ENCODE data around the gene PTBP1.
A peak's percentile ranks its signal among the peaks of the same experiment; 100 is the strongest.
"Not testable (repeated sequence)": the region's sequence is repeated elsewhere in the genome, so short reads cannot be mapped to it uniquely, and the experiment has no call there.

Gene PTBP1

DNA sequence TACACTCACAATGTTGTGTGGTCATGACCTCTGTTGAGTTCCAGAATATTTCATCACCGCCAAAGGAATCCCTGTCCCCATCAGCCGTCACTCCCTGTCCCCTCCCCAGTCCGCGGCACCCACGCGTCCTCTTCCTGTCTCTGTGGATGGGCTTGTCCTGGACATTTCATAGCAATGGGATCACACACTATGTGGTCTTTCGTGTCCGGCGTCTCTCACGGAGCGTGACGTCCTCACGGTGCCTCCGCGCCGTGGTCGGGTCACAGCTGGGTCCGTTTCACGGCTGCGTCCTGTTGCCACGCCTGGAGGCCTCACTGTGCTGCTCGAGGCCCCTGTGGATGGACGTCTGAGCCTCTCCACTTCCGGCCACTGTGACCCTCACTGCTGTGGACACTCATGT, 37.0 kb downstream of the PTBP1 start:
- DNase-seq, result no peak

DNA sequence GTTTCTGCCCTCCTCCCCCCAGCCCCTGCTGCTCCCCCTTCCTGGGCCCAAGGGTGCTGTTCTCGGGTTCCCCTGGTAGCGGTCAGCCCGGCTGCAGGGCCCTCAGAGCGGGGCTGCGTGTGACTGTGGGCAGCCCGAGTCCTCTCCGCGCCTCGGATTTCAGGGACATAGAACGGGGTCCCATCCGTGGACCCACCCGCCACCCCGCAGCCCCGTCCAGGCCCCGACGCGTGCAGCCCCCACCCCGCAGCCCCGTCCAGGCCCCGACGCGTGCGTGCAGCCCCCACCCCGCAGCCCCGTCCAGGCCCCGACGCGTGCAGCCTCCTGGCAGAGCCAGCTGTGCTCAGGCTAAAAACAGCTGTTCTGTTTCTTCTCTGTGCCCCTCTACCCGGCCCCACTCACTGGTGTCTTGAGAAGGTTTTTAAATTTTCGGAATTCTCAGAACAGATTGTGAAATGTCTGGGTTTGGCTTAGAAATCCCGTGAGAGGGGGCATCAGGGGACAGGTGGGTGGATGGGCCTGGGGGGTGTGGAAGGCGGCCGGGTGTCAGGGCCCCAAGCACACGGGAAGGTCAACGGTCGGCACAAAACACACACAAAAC, 38.1 kb downstream of the PTBP1 start:
- DNase-seq, result no peak

DNA sequence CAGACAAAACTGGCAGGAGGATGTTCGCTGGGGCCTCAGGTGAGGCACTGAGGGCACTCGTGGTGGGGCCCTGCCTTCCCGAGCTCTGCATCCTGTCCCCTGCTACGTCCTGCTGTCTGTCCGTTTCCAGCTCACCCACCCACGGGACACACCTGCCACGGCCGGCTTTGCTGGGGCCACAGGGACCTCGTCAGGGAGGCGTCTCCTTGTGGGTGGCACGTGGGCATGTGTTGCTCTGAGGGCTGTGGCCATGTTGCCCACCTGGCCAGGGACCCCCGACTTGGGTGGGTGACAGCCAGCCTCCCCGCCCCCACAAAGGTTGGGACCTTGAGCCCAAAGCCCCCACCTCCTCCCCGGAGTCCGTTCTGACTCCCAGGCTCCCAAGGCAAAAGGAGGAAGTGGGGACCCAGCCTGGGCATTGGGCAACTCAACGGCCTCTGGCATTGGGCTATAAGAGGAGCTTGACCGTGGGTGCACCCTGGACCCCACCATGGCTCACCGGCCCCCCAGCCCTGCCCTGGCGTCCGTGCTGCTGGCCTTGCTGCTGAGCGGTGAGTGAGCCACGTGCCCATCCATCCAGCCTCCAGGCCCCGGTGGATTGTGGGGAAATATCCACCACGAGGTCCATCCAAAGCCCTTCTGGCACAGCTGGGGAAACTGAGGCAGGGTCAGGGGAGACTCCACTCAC, 43.4 kb downstream of the PTBP1 start, which contains the start of gene PRTN3:
TSS of gene PRTN3 (plus strand) at position 481 of the 688 bp plus-strand sequence. CDS start at position 491, 10 bp downstream.
- DNase-seq, result no peak

DNA sequence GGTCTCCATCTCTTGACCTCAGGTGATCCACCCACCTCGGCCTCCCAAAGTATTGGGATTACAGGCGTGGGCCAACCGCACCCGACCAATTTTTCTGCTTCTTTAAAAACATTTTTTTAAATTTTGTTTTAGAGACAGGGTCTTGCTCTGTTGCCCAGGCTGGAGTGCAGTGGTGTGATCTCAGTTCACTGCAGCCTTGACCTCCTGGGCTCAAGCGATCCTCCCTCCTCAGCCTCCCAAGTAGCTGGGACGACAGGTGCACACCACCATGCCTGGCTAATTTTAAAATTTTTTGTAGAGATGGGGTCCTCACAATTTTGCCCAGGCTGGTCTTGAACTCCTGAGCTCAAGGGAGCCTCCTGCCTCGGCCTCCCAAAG, 45.5 kb downstream of the PTBP1 start:
- DNase-seq, result not testable (repeated sequence)

DNA sequence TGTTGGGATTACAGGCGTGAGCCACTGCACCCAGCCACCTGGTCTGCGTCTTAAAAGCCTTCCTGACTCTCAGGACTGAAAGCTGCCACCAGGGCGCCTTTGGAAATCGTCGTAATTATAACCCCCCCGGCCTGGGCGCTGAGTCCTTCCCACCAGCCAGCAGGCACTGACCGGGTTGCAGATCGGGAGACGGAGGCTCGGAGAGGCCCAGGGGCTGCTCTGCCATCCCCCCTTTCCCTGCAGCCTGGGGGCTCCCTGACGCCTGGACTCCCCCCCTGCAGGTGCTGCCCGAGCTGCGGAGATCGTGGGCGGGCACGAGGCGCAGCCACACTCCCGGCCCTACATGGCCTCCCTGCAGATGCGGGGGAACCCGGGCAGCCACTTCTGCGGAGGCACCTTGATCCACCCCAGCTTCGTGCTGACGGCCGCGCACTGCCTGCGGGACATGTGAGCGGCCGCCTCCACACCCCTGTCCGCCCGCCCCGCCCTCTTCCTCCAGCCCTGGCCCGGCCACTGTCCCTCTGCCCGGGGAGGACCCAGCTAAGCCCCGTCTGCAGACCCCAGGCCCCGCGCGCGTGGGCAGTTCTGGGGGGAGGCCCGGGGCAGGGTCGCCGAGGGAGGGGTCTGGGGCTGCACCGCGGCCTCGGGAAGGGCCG, 46.1 kb downstream of the PTBP1 start:
- no peak for DNase-seq

DNA sequence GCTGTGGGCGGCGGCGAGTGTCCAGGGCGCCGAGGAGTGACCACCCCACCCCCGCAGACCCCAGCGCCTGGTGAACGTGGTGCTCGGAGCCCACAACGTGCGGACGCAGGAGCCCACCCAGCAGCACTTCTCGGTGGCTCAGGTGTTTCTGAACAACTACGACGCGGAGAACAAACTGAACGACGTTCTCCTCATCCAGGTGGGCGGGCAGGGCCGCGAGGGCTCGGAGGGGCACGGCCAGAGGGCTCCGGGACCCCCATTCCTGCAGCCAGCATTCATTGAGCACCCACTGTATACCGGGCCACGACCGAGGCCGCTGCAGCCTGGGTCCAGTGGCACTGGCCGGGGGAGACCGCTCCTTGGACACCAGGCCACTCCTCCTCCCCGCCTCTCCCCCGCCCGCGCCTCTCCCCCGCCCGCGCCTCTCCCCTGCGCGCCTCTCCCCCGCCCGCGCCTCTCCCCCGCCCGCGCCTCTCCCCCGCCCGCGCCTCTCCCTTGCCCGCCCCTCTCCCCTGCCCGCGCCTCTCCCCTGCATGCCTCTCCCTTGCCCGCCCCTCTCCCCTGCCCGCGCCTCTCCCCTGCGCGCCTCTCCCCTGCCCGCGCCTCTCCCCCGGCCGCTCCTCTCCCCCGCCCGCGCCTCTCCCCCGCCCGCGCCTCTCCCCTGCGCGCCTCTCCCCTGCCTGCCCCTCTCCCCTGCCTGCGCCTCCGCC, 46.7 kb downstream of the PTBP1 start:
- DNase-seq, result peak; percentile 19

DNA sequence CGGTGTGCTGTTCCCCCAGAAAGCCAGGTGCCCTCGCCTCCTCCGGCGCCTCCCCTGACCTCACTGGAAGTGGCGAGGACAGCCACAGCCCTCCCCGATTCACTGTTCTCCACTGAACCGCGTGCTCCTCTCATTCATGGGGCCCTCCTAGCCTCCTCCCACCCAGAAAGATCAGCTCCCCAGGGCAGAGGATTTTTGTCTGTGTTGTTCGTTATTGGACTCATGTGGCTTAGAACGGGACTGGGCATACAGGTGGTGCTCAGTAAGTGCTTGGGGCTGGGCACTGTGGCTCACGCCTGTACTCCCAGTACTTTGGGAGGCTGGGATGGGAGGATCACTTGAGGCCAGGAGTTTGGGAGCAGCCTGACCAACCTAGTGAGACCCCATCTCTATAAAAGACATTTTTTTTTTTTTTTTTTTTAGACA, 47.3 kb downstream of the PTBP1 start:
- no peak for DNase-seq

DNA sequence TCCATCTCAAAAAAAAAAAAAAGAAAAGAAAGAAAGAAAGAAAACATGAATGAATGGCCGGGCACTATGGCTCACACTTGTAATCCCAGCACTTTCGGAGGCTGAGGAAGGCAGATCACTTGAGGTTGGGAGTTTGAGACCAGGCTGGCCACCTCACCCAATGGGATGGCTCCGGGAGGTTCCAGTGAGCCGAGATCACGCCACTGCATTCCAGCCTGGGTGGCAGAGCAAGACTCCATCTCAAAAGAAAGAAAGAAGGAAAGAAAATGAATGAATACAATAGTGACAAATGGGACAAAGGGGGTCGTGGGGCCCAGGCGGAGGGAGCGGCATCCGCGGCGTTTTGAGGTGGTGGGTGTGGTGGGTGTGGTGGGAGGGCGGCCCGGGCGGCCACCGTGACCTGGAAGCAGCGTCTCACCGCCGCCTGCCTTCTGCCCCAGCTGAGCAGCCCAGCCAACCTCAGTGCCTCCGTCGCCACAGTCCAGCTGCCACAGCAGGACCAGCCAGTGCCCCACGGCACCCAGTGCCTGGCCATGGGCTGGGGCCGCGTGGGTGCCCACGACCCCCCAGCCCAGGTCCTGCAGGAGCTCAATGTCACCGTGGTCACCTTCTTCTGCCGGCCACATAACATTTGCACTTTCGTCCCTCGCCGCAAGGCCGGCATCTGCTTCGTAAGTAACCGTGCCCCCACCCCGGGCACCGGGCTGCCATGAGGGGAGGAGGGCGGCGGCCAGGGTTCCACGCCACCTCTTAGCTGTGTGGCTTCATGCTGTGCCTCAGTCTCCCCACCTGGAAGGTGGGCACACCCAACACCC, 48.7 kb downstream of the PTBP1 start:
- DNase-seq, result no peak

DNA sequence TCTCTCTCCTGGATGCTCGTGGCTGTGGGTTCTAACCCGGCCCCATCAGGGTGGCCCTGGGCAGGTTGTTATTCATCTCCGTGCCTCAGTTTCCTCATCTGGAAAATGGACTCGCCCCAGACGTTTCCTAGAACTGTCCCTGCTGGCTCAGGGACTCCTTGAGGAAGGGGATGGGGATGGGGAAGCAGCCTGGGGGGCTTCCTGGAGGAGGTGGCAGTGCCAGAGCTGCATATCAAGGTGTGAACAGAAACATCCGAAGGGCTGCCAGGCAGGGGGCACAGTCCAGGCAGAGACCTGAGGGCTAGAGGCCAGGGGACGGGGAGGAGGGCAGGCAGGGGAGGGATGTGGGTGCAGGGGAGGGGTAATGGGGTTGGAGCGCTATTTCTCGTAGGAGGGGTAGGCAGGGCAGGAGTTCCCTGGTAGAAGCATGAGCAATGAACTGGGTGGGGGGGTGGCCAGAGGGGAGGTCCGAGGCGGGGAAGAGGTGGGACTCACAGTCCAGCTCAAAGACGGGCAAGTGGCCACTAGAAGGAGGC, 51.2 kb downstream of the PTBP1 start:
- no peak for DNase-seq

DNA sequence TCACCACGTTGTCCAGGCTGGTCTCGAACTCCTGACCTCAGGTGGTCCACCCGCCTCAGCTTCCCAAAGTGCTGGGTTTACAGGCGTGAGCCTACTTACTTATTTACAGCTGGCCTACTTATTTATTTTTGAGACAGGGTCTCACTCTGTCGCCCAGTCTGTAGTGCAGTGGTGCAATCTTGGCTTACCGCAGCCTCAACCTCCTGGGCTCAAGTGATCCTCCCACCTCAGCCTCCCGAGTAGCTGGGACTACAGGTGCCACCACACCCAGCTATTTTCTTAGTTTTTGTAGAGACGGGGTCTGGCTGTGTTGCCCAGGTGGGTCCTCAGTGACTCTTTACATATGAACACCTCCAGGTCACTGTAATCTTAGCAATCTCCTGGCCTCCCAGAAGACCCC, 51.9 kb downstream of the PTBP1 start:
- not testable (repeated sequence) for DNase-seq

DNA sequence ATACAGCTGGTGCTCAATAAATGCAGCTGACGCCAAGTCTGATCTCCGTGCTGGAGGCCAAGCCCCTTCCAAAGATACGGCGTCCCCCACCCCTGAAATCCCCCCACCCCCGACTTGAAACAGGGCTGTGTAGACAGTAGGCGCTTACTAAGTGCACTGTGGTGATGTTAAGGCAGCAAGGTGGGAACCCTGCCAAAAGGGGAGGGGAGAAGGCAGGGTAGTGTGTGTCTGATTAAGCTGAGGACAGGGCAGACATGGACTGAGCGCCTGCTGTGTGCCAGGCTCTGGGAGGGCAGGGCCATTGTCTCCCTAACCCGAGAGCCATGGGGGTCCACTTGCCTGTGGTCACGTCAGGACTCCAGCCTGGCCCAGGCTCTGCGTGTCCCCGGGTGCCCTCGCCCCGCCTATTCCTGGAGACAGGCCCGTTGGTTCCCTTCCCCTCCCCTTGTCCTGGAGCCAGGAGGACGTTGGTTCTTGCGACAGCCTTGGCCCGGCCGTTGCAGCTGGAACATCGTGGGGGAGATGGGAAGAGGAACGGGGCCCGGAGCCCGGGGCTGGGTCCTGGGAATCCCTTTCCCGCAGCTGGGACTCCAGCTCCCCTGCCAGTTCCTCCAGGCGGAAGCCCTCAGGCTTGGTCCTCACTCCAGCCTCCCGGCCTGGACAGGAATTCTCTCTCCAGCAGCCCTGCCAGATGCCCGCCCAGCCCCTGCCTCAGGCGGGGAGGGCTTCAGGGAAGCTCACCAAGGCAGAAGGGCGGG, 53.1 kb downstream of the PTBP1 start:
- DNase-seq, result peak; percentile 61

DNA sequence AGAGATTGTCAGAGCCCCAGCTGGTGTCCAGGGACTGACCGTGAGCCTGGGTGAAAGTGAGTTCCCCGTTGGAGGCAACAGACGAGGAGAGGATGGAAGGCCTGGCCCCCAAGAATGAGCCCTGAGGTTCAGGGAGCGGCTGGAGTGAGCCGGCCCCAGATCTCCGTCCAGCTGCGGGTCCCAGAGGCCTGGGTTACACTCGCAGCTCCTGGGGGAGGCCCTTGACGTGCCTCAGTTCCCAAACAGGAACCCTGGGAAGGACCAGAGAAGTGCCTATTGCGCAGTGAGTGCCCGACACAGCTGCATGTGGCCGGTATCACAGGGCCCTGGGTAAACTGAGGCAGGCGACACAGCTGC, 53.7 kb downstream of the PTBP1 start:
- DNase-seq, result no peak

DNA sequence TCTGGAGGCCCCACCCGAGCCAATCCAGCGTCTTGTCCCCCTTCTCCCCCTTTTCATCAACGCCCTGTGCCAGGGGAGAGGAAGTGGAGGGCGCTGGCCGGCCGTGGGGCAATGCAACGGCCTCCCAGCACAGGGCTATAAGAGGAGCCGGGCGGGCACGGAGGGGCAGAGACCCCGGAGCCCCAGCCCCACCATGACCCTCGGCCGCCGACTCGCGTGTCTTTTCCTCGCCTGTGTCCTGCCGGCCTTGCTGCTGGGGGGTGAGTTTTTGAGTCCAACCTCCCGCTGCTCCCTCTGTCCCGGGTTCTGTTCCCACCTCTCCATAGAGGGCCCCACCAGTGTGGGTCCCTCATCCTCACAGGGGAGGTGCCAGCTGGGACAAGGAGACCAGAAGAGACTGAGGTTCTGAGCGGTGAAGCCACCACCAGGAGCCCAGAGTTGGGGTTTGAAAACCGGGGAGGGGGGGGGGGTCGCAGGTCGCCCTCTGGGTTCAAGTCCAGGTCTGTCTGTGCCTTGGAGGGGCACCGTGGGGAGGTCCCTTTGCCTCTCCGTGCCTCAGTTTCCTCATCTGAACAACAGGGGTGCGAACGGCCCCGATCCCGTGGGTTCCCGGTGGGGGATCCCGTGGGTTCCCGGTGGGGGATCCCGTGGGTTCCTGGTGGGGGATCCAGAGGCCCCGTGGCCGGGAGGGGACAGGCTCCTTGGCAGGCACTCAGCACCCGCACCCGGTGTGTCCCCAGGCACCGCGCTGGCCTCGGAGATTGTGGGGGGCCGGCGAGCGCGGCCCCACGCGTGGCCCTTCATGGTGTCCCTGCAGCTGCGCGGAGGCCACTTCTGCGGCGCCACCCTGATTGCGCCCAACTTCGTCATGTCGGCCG, 55.1 kb downstream of the PTBP1 start, which contains the start of gene ELANE:
TSS of gene ELANE (plus strand) at position 168 of the 878 bp plus-strand sequence. CDS start at position 194, 26 bp downstream.
- no peak for DNase-seq

DNA sequence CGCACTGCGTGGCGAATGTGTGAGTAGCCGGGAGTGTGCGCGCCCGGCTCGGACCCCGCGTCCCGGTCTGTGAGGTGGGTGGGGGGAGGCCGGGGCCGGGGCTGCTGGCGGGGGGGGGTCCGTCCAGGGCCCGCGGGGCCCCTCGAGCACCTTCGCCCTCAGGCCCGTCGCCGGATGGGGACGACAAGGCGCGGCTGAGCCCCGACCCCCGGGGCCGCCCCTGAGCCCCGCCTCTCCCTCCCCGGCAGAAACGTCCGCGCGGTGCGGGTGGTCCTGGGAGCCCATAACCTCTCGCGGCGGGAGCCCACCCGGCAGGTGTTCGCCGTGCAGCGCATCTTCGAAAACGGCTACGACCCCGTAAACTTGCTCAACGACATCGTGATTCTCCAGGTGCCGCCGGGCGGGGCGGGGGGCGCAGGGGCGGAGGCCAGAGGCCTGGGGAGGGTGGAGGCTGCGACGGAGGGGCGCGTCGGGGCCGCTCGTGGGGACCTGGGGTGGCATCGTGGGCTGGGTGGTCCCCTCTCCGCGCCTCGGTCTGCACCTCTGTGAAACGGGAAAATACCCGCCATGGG, 55.8 kb downstream of the PTBP1 start:
- DNase-seq, result no peak

DNA sequence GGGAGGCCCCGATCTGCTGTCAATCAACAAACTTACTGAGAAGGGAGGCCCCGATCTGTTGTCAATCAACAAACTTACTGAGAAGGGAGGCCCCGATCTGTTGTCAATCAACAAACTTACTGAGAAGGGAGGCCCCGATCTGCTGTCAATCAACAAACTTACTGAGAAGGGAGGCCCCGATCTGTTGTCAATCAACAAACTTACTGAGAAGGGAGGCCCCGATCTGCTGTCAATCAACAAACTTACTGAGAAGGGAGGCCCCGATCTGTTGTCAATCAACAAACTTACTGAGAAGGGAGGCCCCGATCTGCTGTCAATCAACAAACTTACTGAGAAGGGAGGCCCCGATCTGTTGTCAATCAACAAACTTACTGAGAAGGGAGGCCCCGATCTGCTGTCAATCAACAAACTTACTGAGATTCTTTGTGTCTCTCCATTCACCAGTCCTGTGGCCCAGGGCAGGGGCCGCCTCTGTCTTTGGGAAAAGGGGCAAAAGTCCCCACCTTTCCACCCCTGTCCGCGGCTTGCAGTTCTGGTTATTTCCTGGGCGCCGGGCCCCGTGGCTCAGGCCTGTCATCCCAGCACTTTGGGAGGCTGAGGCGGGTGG, 56.5 kb downstream of the PTBP1 start:
- not testable (repeated sequence) for DNase-seq

DNA sequence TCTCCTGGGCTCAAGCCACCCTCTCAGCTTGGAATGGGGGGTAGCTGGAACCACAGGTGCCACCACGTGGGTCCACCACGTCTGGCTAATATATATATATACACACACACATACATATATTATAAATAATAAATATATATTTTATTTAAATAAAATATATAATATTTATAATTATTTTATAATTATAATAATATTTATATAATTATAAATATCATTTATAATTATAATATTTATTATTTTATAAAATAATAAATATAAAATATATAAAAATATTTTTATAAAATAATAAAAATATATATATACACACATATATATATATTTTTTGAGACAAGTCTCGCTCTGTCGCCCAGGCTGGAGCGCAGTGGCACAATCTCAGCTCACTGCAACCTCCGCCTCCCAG, 57.3 kb downstream of the PTBP1 start:
- no peak for DNase-seq

DNA sequence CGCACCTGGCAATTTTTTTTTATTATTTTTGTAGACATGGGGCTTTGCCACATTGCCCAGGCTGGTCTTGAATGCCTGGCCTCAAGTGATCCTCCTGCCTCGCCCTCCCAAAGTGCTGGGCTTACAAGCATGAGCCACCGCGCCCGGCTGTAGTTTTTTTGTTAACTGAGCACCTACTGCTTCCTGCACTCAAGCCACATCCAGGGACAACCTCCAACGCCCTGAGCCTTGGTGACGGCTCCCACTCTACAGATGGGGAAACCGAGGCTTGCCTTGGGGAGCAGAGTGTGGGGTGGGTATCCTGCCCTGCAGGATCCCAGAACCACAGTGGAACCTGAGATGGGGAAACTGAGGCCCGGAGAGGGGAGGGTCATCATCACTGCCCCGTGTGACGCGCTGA, 57.9 kb downstream of the PTBP1 start:
- DNase-seq, result no peak

DNA sequence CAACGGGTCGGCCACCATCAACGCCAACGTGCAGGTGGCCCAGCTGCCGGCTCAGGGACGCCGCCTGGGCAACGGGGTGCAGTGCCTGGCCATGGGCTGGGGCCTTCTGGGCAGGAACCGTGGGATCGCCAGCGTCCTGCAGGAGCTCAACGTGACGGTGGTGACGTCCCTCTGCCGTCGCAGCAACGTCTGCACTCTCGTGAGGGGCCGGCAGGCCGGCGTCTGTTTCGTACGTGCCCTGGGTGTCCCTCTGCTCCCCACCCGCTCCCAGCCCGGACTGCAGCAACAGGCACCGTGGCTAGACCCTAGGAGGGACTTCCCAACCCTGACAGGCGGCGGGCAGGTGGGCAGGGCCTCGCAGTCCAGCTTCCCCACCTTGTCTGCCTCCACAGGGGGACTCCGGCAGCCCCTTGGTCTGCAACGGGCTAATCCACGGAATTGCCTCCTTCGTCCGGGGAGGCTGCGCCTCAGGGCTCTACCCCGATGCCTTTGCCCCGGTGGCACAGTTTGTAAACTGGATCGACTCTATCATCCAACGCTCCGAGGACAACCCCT, 58.4 kb downstream of the PTBP1 start:
- no peak for DNase-seq

DNA sequence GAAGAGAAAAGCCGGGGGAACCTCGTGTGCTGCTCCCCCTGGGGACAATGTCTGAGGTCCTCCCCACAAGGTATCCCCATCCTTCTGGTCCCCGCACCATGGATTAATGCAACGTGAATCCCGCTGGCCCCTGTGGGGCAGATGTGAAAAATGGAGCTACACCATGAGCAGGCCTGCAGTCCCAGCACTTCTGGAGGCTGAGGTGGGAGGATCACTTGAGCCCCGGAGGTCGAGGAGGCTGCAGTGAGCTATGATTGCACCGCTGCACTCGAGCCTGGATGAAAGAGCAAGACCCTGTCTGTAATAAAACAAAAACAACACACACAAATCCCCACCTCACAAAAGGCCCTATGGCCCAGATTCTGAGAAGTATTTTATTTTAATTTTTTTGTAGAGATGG, 61.0 kb downstream of the PTBP1 start:
- no peak for DNase-seq
